OCI-LY3 (cell line): Measurements from ENCODE around the gene TDP1.

ENCODE experiments used
- H2AFZ ChIP-seq: fragments of 200-600, 300-600 bp; shearing (Covaris generic); 2 replicates; pipeline ENCODE4 v1.6.0; 2014; ENCODE audit warnings: antibody characterized with exemption, low read depth, low read length
- H3K27ac ChIP-seq: fragments of 200-600, 300-600 bp; sonication (generic); 2 replicates; pipeline ENCODE4 v1.5.1; 2014; ENCODE audit warnings: mild to moderate bottlenecking, low read length, moderate library complexity, mixed read lengths
- H3K27me3 ChIP-seq: fragments of 200-600, 300-600 bp; sonication (generic); 2 replicates; pipeline ENCODE4 v1.6.1; 2014; ENCODE audit warnings: low read depth, low read length, mixed read lengths
- H3K36me3 ChIP-seq: fragments of 200-600, 300-600 bp; sonication (generic); replicated peaks from 2 replicates; pipeline ENCODE3; 2014; ENCODE audit warnings: low read depth, low read length, mixed read lengths
- H3K4me1 ChIP-seq: fragments of 300-600, 200-600 bp; sonication (generic); 2 replicates; pipeline ENCODE4 v1.6.1; 2014; ENCODE audit warnings: low read length, mixed read lengths
- H3K4me2 ChIP-seq: fragments of 200-600, 300-600 bp; sonication (generic); 2 replicates; pipeline ENCODE4 v1.6.1; 2014; ENCODE audit warnings: low read length, mixed read lengths
- H3K4me3 ChIP-seq: fragments of 300-600, 200-600 bp; sonication (generic); 2 replicates; pipeline ENCODE4 v1.5.1; 2014; ENCODE audit warnings: antibody characterized with exemption, mild to moderate bottlenecking, low read length, moderate library complexity
- H3K79me2 ChIP-seq: fragments of 300-600, 200-600 bp; shearing (Covaris generic); 2 replicates; pipeline ENCODE4 v1.6.1; 2014; ENCODE audit warnings: mild to moderate bottlenecking, low read length, mixed read lengths
- H3K9ac ChIP-seq: fragments of 300-600, 200-600 bp; shearing (Covaris generic); 2 replicates; pipeline ENCODE4 v1.6.0; 2014; ENCODE audit warnings: mild to moderate bottlenecking, low read length, moderate library complexity
- H3K9me3 ChIP-seq: fragments of 200-600, 300-600 bp; shearing (Covaris generic); 2 replicates; pipeline ENCODE4 v1.6.1; 2014; ENCODE audit warnings: low read length, mixed read lengths; ENCODE audit not compliant: insufficient read depth
- H4K20me1 ChIP-seq: fragments of 200-600, 300-600 bp; sonication (generic); 2 replicates; pipeline ENCODE4 v1.6.1; 2016; ENCODE audit warnings: low read length, mixed read lengths; ENCODE audit not compliant: insufficient read depth
- CTCF ChIP-seq: fragments of 200-600, 300-600 bp; sonication (generic); IDR thresholded peaks from 2 replicates; pipeline ENCODE4 v1.5.1; 2014; ENCODE audit warnings: antibody characterized with exemption, low read length, low read depth
- EZH2phosphoT487 ChIP-seq: fragments of 200-600 bp; shearing (Covaris generic); IDR thresholded peaks from 2 replicates; pipeline ENCODE4 v1.6.1; 2018; ENCODE audit warnings: antibody characterized with exemption, mixed run types, low read depth

TDP1 gene

GRCh38 chr14:89996963-89997362 is 41.2 kb downstream of the TDP1 start:
- H2AFZ ChIP-seq = no peak overlapping the region
- H3K4me3 ChIP-seq = no peak overlapping the region
- H3K27me3 ChIP-seq = no peaks in the 10 kb centered on the region
- no peak overlapping the region for H3K4me2 ChIP-seq
- no peaks in the 10 kb centered on the region for H3K9me3 ChIP-seq
- no peaks in the 10 kb centered on the region for H3K4me1 ChIP-seq
- TF ChIP-seq CTCF = no peak
- TF ChIP-seq EZH2phosphoT487 = no peak
- H3K9ac ChIP-seq = no peak overlapping the region
- peaks cover 65% of the 10 kb centered on the region for H3K36me3 ChIP-seq
- no peaks in the 10 kb centered on the region for H3K79me2 ChIP-seq
- H4K20me1 ChIP-seq = no peaks in the 10 kb centered on the region
- H3K27ac ChIP-seq = no peak overlapping the region

- Histone ChIP-seq H3K9me3 (no peaks in the 10 kb centered on the region), H3K4me3 (no peak overlapping the region), H4K20me1 (no peaks in the 10 kb centered on the region), H3K4me2 (no peak overlapping the region), H2AFZ (no peak overlapping the region), H3K27me3 (no peaks in the 10 kb centered on the region), H3K4me1 (no peaks in the 10 kb centered on the region), H3K36me3 (peaks cover 59% of the 10 kb centered on the region), H3K9ac (no peak overlapping the region), H3K27ac (no peak overlapping the region), H3K79me2 (no peaks in the 10 kb centered on the region)
- TF ChIP-seq EZH2phosphoT487 (no peak), CTCF (no peak)
Observed at GRCh38 chr14:90000935-90001334, 45.2 kb downstream of the TDP1 start.

- no peaks in the 10 kb centered on the region for H3K79me2 ChIP-seq
- H3K4me3 ChIP-seq = no peak overlapping the region
- no peak overlapping the region for H2AFZ ChIP-seq
- H3K27ac ChIP-seq = no peak overlapping the region
- no peaks in the 10 kb centered on the region for H3K27me3 ChIP-seq
- no peak overlapping the region for H3K4me2 ChIP-seq
- no peak overlapping the region for H3K9ac ChIP-seq
- TF ChIP-seq CTCF (no peak), EZH2phosphoT487 (no peak)
- peaks cover 54% of the 10 kb centered on the region for H3K36me3 ChIP-seq
- H3K4me1 ChIP-seq = no peaks in the 10 kb centered on the region; the same call in 1 of the 2 replicates
- no peaks in the 10 kb centered on the region for H4K20me1 ChIP-seq
- H3K9me3 ChIP-seq = no peaks in the 10 kb centered on the region
Observed at GRCh38 chr14:90003526-90004307, 48.0 kb downstream of the TDP1 start.

- no peaks in the 10 kb centered on the region; the same call in 1 of the 2 replicates for H3K4me1 ChIP-seq
- no peaks in the 10 kb centered on the region for H4K20me1 ChIP-seq
- TF ChIP-seq EZH2phosphoT487 (no peak), CTCF (no peak)
- peaks cover 62% of the 10 kb centered on the region for H3K36me3 ChIP-seq
- H3K4me2 ChIP-seq = no peak overlapping the region
- no peaks in the 10 kb centered on the region for H3K9me3 ChIP-seq
- no peak overlapping the region for H2AFZ ChIP-seq
- H3K79me2 ChIP-seq = no peaks in the 10 kb centered on the region
- H3K4me3 ChIP-seq = no peak overlapping the region
- no peak overlapping the region for H3K27ac ChIP-seq
- H3K9ac ChIP-seq = no peak overlapping the region
- no peaks in the 10 kb centered on the region for H3K27me3 ChIP-seq
Observed at GRCh38 chr14:90005441-90005840, 49.7 kb downstream of the TDP1 start.
